K562 (cell line): ENCODE data around the gene PPP2R5A. TPM values are rescaled to one million over a fixed set of nuclear protein-coding genes. Genes with fewer than 3 reads are reported as not detected.

ENCODE experiments used
- CHCHD3 ChIP-seq: fragments of 250-450 bp; sonication (Bioruptor Pico); IDR thresholded peaks from 2 replicates; pipeline ENCODE4 v2.1.2; 2022; ENCODE audit warnings: mild to moderate bottlenecking
- CHD4 ChIP-seq: fragments of 200-600 bp; sonication (generic); IDR thresholded peaks from 3 replicates; pipeline ENCODE4 v1.6.1; 2012; ENCODE audit warnings: low read depth, mild to moderate bottlenecking, mixed read lengths, low read length, inconsistent platforms; ENCODE audit not compliant: insufficient read depth, insufficient replicate concordance, poor library complexity, severe bottlenecking
- EP400 ChIP-seq: fragments of 450-650 bp; IDR thresholded peaks from 2 replicates; pipeline ENCODE4 v1.6.1; 2017; ENCODE audit warnings: antibody characterized with exemption, mild to moderate bottlenecking, moderate library complexity
- GABPA ChIP-seq: fragments of 200-800 bp; sonication (Bioruptor generic); conservative IDR thresholded peaks from 2 replicates; pipeline ENCODE4 v1.6.1; 2016; ENCODE audit warnings: low read depth, missing genetic modification characterization, missing compliant biosample characterization
- MAFK ChIP-seq: IDR thresholded peaks from 2 replicates; pipeline ENCODE4 v1.6.1; 2011; ENCODE audit warnings: low read length, improper control_type of control experiment
- MAZ ChIP-seq, 2 experiments: fragments of 450-650 bp in 1 of 2; sonication (generic) in 1 of 2; formaldehyde crosslinking; IDR thresholded peaks in 1 of 2; conservative IDR thresholded peaks in 1 of 2; 2 replicates each; pipeline versions ENCODE4 v1.4.0 to v1.5.0; 2020; ENCODE audit warnings: mild to moderate bottlenecking in 1 of 2, missing genetic modification reagents in 1 of 2
- NR2F6 ChIP-seq: fragments of 450-650 bp; formaldehyde crosslinking; IDR thresholded peaks from 2 replicates; pipeline ENCODE4 v1.4.0; 2020; ENCODE audit warnings: mild to moderate bottlenecking
- PCBP1 ChIP-seq: fragments of 200-400 bp; formaldehyde crosslinking; IDR thresholded peaks from 2 replicates; pipeline ENCODE4 v1.6.1; 2018; ENCODE audit warnings: mild to moderate bottlenecking, low read depth, low read length; ENCODE audit not compliant: poor library complexity, severe bottlenecking
- PTBP1 ChIP-seq: fragments of 200-400 bp; formaldehyde crosslinking; IDR thresholded peaks from 2 replicates; pipeline ENCODE4 v1.6.1; 2017; ENCODE audit warnings: low read depth, low read length
- SIN3A ChIP-seq, 2 experiments: fragments of 150-350 bp in 1 of 2; IDR thresholded peaks; 2 replicates each; pipeline ENCODE4 v1.6.1; 2011 to 2016; ENCODE audit warnings: borderline replicate concordance in 2 of 2, low read depth in 2 of 2, low read length in 2 of 2, mild to moderate bottlenecking in 2 of 2, moderate library complexity in 2 of 2; ENCODE audit not compliant: control insufficient read depth in 1 of 2
- ZNF175 ChIP-seq: fragments of 200-800 bp; sonication (Bioruptor generic); IDR thresholded peaks from 2 replicates; pipeline ENCODE4 v1.6.1; 2016; ENCODE audit warnings: low read depth, mild to moderate bottlenecking, missing genetic modification characterization, missing compliant biosample characterization
- ZNF224 ChIP-seq: sonication (generic); formaldehyde crosslinking; IDR thresholded peaks from 2 replicates; pipeline ENCODE4 v1.8.0; 2022; ENCODE audit warnings: mild to moderate bottlenecking, missing genetic modification reagents
- ZNF311 ChIP-seq: fragments of 250-450 bp; sonication (Bioruptor Pico); IDR thresholded peaks from 2 replicates; pipeline ENCODE4 v1.4.0; 2020; ENCODE audit warnings: mild to moderate bottlenecking, moderate library complexity
- ZNF347 ChIP-seq: fragments of 450-650 bp; formaldehyde crosslinking; IDR thresholded peaks from 2 replicates; pipeline ENCODE4 v1.4.0; 2020; ENCODE audit warnings: low read depth, mild to moderate bottlenecking, moderate library complexity
- ZNF77 ChIP-seq: fragments of 250-450 bp; sonication (Bioruptor Pico); IDR thresholded peaks from 2 replicates; pipeline ENCODE4 v1.5.0; 2020
- polyA plus RNA-seq, 8 experiments: library from polyadenylated mRNA; depleted of rRNA in 4 of 8; stranded (reverse) in 5 of 8; unstranded in 3 of 8; fragments of >200 nt; fragmentation: Nextera tagmentation in 2 of 8; fragmentation: Illumina TruSeq in 1 of 8; extraction: Ambion mirVana in 2 of 8; extraction: Trizol in 1 of 8; gene quantifications; 2 replicates each; pipeline versions ENCODE4 v1.2.1 to v1.2.3, GENCODE V29; 2011 to 2014; ENCODE audit warnings: inconsistent platforms in 1 of 8, missing spikeins in 1 of 8
- total RNA-seq, 7 experiments: library from RNA; depleted of rRNA in 6 of 7; stranded (reverse); fragments of >200 nt in 6 of 7; fragmentation: Illumina TruSeq in 2 of 7; extraction: Trizol in 2 of 7; gene quantifications; 2 replicates each; pipeline versions ENCODE4 v1.2.1 to v1.2.3, GENCODE V29; 2011 to 2021; ENCODE audit warnings: low replicate concordance in 1 of 7
- TF ChIP-seq, protein P1 (sequence below): conservative IDR thresholded peaks from 2 replicates; pipeline ENCODE4 v1.6.1; 2011; ENCODE audit warnings: low read depth, mild to moderate bottlenecking, low read length; ENCODE audit not compliant: control insufficient read depth
- TF ChIP-seq, protein P2 (sequence below): IDR thresholded peaks from 3 replicates; pipeline ENCODE4 v1.6.1; 2011; ENCODE audit warnings: borderline replicate concordance, mild to moderate bottlenecking; ENCODE audit not compliant: insufficient read length, insufficient read depth
- TF ChIP-seq, protein P3 (sequence below): sonication (generic); formaldehyde crosslinking; IDR thresholded peaks from 2 replicates; pipeline ENCODE4 v1.8.1; 2023; ENCODE audit warnings: mild to moderate bottlenecking, missing genetic modification reagents
- TF ChIP-seq, protein P4 (sequence below): fragments of 450-650 bp; IDR thresholded peaks from 2 replicates; pipeline ENCODE4 v1.6.1; 2016
- TF ChIP-seq, protein P5 (sequence below): fragments of 250-450 bp; sonication (Bioruptor Pico); IDR thresholded peaks from 2 replicates; pipeline ENCODE4 v1.5.0; 2021

PPP2R5A gene
- total and polyA plus RNA-seq, 9 of the 15 experiments (the other 6 are each of a cell fraction or from before 2014, with no cell fraction given), result 26.9 to 106 (median 64.3) TPM

DNA sequence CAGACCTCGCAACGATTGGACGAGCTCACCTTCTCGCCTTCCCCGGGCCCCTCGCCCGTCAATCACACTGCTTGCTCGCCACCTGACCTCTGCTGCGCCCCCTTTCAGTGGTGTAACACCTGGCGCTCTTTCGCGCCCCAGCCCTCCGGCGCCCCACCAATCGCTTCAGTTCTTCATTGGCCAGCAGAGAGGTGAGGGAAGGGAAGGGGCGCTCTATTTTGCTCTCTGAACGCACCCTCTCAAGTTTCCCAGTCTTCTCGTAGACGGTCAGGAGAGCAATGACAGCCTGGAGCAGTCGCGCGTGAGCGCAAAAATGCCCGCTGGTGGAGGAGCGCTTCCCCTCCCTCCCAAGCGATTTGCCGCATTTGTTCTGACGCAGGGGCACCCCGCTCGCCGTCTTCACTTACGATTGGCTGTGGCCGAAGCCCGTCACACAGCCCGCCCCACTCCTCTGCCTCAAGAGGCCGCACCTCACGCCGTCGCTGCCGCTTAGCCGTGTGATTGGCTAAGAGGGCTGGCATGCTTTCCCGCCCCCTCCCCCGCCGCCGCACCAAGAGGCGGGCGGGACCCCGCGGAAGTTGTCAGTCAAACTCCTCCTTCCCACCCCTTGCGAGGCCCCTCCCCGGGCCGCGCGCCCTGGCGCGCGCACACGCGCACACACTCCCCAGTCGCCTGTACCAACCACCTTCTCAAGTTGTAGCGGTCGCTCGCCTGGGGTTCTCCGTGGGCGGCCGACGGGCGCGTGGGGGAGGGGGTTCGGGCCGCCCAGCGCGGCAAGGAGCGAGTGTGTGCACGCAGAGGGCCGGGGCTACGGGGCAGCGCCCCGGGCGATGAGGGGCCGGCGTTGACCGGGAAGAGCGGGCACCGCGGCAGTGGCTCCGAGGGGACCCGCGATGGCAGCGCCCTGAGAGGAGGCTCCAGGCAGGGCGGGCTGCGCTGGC, at the start of gene PPP2R5A (continued):
- TF ChIP-seq, protein P1, sequence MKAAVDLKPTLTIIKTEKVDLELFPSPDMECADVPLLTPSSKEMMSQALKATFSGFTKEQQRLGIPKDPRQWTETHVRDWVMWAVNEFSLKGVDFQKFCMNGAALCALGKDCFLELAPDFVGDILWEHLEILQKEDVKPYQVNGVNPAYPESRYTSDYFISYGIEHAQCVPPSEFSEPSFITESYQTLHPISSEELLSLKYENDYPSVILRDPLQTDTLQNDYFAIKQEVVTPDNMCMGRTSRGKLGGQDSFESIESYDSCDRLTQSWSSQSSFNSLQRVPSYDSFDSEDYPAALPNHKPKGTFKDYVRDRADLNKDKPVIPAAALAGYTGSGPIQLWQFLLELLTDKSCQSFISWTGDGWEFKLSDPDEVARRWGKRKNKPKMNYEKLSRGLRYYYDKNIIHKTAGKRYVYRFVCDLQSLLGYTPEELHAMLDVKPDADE, result no peak; the same call in 1 of the 2 replicates
- TF ChIP-seq MAFK (no peak), NR2F6 (0 out of 2 replicates have a peak, but pooled peaks have one; percentile 49), ZNF224 (CRISPR knock-in tag) (no peak), CHCHD3 (CRISPR knock-in tag) (peak; percentile 34; the same call in 1 of the 2 replicates), SIN3A (IDR thresholded peaks at IDR 0.05; ENCODE audit: borderline replicate concordance in 2 of 2, control insufficient read depth in 1 of 2, low read depth in 2 of 2, low read length in 2 of 2) (peak; percentile 66 to 68; a peak in 2 of 4 replicates), GABPA (tag) (peak; percentile 71), ZNF77 (CRISPR knock-in tag) (peak; percentile 84; the same call in 1 of the 2 replicates), ZNF175 (no peak), ZNF347 (no peak), MAZ (CRISPR knock-in tag; conservative IDR thresholded peaks at IDR 0.05 in 1 of 2, IDR thresholded peaks at IDR 0.05 in 1 of 2) (peak; percentile 79 to 92), CHD4 (no peak), PTBP1 (no peak), PCBP1 (peak; percentile 72), EP400 (peak; percentile 92), ZNF311 (CRISPR knock-in tag) (no peak)
- TF ChIP-seq, protein P2, sequence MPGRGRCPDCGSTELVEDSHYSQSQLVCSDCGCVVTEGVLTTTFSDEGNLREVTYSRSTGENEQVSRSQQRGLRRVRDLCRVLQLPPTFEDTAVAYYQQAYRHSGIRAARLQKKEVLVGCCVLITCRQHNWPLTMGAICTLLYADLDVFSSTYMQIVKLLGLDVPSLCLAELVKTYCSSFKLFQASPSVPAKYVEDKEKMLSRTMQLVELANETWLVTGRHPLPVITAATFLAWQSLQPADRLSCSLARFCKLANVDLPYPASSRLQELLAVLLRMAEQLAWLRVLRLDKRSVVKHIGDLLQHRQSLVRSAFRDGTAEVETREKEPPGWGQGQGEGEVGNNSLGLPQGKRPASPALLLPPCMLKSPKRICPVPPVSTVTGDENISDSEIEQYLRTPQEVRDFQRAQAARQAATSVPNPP, result no peak
- TF ChIP-seq, protein P3, sequence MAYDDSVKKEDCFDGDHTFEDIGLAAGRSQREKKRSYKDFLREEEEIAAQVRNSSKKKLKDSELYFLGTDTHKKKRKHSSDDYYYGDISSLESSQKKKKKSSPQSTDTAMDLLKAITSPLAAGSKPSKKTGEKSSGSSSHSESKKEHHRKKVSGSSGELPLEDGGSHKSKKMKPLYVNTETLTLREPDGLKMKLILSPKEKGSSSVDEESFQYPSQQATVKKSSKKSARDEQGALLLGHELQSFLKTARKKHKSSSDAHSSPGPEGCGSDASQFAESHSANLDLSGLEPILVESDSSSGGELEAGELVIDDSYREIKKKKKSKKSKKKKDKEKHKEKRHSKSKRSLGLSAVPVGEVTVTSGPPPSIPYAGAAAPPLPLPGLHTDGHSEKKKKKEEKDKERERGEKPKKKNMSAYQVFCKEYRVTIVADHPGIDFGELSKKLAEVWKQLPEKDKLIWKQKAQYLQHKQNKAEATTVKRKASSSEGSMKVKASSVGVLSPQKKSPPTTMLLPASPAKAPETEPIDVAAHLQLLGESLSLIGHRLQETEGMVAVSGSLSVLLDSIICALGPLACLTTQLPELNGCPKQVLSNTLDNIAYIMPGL (CRISPR knock-in tag), result peak; percentile 90; the same call in 1 of the 2 replicates
- TF ChIP-seq, protein P4, sequence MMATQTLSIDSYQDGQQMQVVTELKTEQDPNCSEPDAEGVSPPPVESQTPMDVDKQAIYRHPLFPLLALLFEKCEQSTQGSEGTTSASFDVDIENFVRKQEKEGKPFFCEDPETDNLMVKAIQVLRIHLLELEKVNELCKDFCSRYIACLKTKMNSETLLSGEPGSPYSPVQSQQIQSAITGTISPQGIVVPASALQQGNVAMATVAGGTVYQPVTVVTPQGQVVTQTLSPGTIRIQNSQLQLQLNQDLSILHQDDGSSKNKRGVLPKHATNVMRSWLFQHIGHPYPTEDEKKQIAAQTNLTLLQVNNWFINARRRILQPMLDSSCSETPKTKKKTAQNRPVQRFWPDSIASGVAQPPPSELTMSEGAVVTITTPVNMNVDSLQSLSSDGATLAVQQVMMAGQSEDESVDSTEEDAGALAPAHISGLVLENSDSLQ, result peak; percentile 99
- TF ChIP-seq, protein P5, sequence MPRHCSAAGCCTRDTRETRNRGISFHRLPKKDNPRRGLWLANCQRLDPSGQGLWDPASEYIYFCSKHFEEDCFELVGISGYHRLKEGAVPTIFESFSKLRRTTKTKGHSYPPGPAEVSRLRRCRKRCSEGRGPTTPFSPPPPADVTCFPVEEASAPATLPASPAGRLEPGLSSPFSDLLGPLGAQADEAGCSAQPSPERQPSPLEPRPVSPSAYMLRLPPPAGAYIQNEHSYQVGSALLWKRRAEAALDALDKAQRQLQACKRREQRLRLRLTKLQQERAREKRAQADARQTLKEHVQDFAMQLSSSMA (CRISPR knock-in tag), result 0 out of 2 replicates have a peak, but pooled peaks have one; percentile 60
